Measurements from ENCODE around the gene GMPPA. TPM values are rescaled to one million over a fixed set of nuclear protein-coding genes. Genes with fewer than 3 reads are reported as not detected.

The GMPPA gene
- total RNA-seq, 1 experiment from 2014 or later: 51.9 TPM

DNA sequence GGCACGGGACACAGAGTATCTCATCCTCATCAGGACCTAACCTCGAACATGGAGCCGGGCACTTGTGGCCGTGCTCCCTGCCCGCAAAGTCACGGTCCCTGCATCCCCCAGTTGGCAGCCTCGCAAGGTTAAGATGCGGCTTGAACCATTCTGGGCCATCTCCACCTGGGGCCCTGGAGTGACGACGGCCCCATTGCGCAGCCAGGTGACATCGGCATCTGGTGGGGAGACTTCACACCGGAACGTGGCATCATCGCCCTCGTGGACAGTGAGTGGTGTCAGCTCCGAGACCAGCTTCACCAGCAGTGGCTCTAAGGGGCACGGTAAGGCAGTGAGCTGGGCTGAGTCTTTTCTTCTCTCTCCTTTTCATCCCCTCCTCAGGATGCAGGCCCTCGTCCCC is 57.7 kb downstream of the GMPPA start (continued):
- no peak for TF ChIP-seq PRDM15 (CRISPR knock-in tag; IDR thresholded peaks at IDR 0.05)

Small RNAs within 50 kb of the gene (microRNA-seq; reads per million reads assigned to microRNA genes)
- gene MIR3132 (ENCODE audit: borderline number of aligned reads): not detected

Other genes with a start within 250 kb of the GMPPA start
- 0.20 TPM in 1 of 3 replicates, not detected in the others for gene TUBA4B, start 245.6 kb upstream of the GMPPA start, total RNA-seq (2021)
- gene TUBA4A, start 245.0 kb upstream of the GMPPA start, total RNA-seq (2021): 40.8 to 58.7 TPM (median 52.3 TPM) in 3 replicates
- 36.1 to 42.8 TPM (median 40.3 TPM) in 3 replicates for gene DNAJB2, start 219.5 kb upstream of the GMPPA start, total RNA-seq (2021)
- 3.8 to 5.7 TPM (median 5.2 TPM) in 3 replicates for gene PTPRN, start 189.5 kb upstream of the GMPPA start, total RNA-seq (2021)
- gene RESP18, start 166.1 kb upstream of the GMPPA start, total RNA-seq (2021): not detected in 3 replicates
- gene DNPEP, start 111.0 kb upstream of the GMPPA start, total RNA-seq (2021): 65.8 to 70.2 TPM (median 67.6 TPM) in 3 replicates
- gene DES, start 80.5 kb upstream of the GMPPA start, total RNA-seq (2021): 1.6 to 3.5 TPM (median 2.8 TPM) in 3 replicates
- 55.3 to 62.7 TPM (median 57.8 TPM) in 3 replicates for gene SPEG, start 64.0 kb upstream of the GMPPA start, total RNA-seq (2021)
- 0.79 to 1.0 TPM (median 0.80 TPM) in 3 replicates for gene ASIC4, start 15.6 kb downstream of the GMPPA start, total RNA-seq (2021)
- gene CHPF, start 44.9 kb downstream of the GMPPA start, total RNA-seq (2021): 84.3 to 97.0 TPM (median 84.8 TPM) in 3 replicates
- 7.1 to 8.1 TPM (median 7.3 TPM) in 3 replicates for gene TMEM198, start 45.1 kb downstream of the GMPPA start, total RNA-seq (2021)
- 159 to 221 TPM (median 213 TPM) in 3 replicates for gene OBSL1, start 72.6 kb downstream of the GMPPA start, total RNA-seq (2021)
- gene INHA, start 73.4 kb downstream of the GMPPA start, total RNA-seq (2021): 1.1 to 1.8 TPM (median 1.4 TPM) in 3 replicates
- 31.3 to 39.9 TPM (median 31.9 TPM) in 3 replicates for gene STK11IP, start 99.0 kb downstream of the GMPPA start, total RNA-seq (2021)
- gene SLC4A3, start 128.7 kb downstream of the GMPPA start, total RNA-seq (2021): 7.8 to 9.9 TPM (median 8.7 TPM) in 3 replicates